ENCODE results near the gene MTHFD1L. TPM values are rescaled to one million over a fixed set of nuclear protein-coding genes. Genes with fewer than 3 reads are reported as not detected.
"Not testable (repeated sequence)": the region's sequence is repeated elsewhere in the genome, so short reads cannot be mapped to it uniquely, and the experiment has no call there.

Gene MTHFD1L
- total RNA-seq, 2 donors from 2014 or later: 13.0 to 19.1 TPM

- TF ChIP-seq, protein P1, sequence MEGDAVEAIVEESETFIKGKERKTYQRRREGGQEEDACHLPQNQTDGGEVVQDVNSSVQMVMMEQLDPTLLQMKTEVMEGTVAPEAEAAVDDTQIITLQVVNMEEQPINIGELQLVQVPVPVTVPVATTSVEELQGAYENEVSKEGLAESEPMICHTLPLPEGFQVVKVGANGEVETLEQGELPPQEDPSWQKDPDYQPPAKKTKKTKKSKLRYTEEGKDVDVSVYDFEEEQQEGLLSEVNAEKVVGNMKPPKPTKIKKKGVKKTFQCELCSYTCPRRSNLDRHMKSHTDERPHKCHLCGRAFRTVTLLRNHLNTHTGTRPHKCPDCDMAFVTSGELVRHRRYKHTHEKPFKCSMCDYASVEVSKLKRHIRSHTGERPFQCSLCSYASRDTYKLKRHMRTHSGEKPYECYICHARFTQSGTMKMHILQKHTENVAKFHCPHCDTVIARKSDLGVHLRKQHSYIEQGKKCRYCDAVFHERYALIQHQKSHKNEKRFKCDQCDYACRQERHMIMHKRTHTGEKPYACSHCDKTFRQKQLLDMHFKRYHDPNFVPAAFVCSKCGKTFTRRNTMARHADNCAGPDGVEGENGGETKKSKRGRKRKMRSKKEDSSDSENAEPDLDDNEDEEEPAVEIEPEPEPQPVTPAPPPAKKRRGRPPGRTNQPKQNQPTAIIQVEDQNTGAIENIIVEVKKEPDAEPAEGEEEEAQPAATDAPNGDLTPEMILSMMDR (IDR thresholded peaks at IDR 0.05): no peak
- no peak for TF ChIP-seq POLR2A (IDR thresholded peaks at IDR 0.05)
- no peak for DNase-seq
- intact Hi-C loops (cut with DNase I): no loop called here
These were observed 253.1 kb downstream of the MTHFD1L start for GRCh38 chr6:151118461-151119123.

GRCh38 chr6:151119823-151120524 is 254.5 kb downstream of the MTHFD1L start:
- Histone ChIP-seq H3K4me3 (no peak overlapping the region), H3K27ac (no peak overlapping the region), H3K4me1 (no peaks in the 10 kb centered on the region), H3K27me3 (no peaks in the 10 kb centered on the region), H3K36me3 (replicated peaks in 1 of 2; ENCODE audit: insufficient read depth in 1 of 2, low read depth in 2 of 2) (no peaks in the 10 kb centered on the region), H3K9me3 (no peaks in the 10 kb centered on the region)
- DNase-seq: no peak
- ATAC-seq: no peak
- WGBS, 2 donors: 84 to 91% methylated on average over 11 of the region's 11 CpGs
- no peak for TF ChIP-seq POLR2A (IDR thresholded peaks at IDR 0.05)
- TF ChIP-seq, protein P1 (IDR thresholded peaks at IDR 0.05): no peak
- intact Hi-C loops (cut with DNase I): no loop called here

More at GRCh38 chr6:151118461-151119123, 253.1 kb downstream of the MTHFD1L start:
- WGBS, 2 donors: 73 to 78% methylated on average over 8 of the region's 8 CpGs
- no peaks in the 10 kb centered on the region for H3K4me1 ChIP-seq
- H3K27ac ChIP-seq: no peak overlapping the region
- H3K4me3 ChIP-seq: no peak overlapping the region
- H3K9me3 ChIP-seq: no peaks in the 10 kb centered on the region
- no peak for ATAC-seq
- no peaks in the 10 kb centered on the region for H3K36me3 ChIP-seq (replicated peaks in 1 of 2; ENCODE audit: insufficient read depth in 1 of 2, low read depth in 2 of 2)
- H3K27me3 ChIP-seq: no peaks in the 10 kb centered on the region

- DNase-seq (peak in 3 of 4 donors; percentile 24 to 39 (median 32)), ATAC-seq (no peak)
- Histone ChIP-seq H3K36me3 (replicated peaks in 1 of 2; ENCODE audit: insufficient read depth in 1 of 2, low read depth in 2 of 2) (no peaks in the 10 kb centered on the region), H3K27ac (no peak overlapping the region), H3K9me3 (no peaks in the 10 kb centered on the region), H3K27me3 (no peaks in the 10 kb centered on the region), H3K4me1 (no peaks in the 10 kb centered on the region), H3K4me3 (no peak overlapping the region)
- intact Hi-C loops (cut with DNase I): no loop called here
- WGBS, 2 donors: 90 to 92% methylated on average over 1 of the region's 1 CpG
- no peak for TF ChIP-seq POLR2A (IDR thresholded peaks at IDR 0.05)
- TF ChIP-seq, protein P1 (IDR thresholded peaks at IDR 0.05): no peak
These were observed 256.4 kb downstream of the MTHFD1L start for GRCh38 chr6:151121900-151122299.

GRCh38 chr6:151123641-151124040 is 258.1 kb downstream of the MTHFD1L start:
- H3K9me3 ChIP-seq; H3K27ac ChIP-seq; H3K4me3 ChIP-seq; ATAC-seq; H3K27me3 ChIP-seq; DNase-seq; H3K4me1 ChIP-seq; H3K36me3 ChIP-seq (replicated peaks in 1 of 2; ENCODE audit: insufficient read depth in 1 of 2, low read depth in 2 of 2); intact Hi-C loops (cut with DNase I): not testable (repeated sequence)
- 95 to 98% methylated on average over 8 of the region's 8 CpGs for WGBS, 2 donors

DNA sequence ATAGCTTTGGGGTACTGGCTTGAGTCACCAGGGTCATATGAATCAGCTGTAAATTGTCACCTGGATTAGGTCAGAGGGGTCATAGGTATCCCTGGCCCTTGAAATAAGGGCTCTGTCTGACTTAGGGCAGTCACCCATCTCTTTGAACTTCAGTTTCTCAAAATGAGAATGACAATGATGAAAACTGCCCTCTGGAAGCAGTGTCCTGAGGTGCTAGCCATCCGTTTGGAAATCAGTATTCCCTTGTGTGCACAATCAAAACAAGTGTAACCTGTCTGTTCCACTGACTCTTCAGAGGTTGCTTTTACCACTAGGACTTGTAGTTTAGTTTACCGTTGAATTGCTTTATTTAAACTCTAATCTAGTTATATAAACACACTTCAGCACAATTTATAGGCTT is 259.7 kb downstream of the MTHFD1L start:
- intact Hi-C loops (cut with DNase I); ATAC-seq; H3K36me3 ChIP-seq (replicated peaks in 1 of 2; ENCODE audit: insufficient read depth in 1 of 2, low read depth in 2 of 2); H3K4me3 ChIP-seq; H3K9me3 ChIP-seq; H3K27me3 ChIP-seq; DNase-seq; H3K4me1 ChIP-seq; H3K27ac ChIP-seq: not testable (repeated sequence)
- 19 to 23% methylated on average over 2 of the region's 2 CpGs for WGBS, 2 donors

DNA sequence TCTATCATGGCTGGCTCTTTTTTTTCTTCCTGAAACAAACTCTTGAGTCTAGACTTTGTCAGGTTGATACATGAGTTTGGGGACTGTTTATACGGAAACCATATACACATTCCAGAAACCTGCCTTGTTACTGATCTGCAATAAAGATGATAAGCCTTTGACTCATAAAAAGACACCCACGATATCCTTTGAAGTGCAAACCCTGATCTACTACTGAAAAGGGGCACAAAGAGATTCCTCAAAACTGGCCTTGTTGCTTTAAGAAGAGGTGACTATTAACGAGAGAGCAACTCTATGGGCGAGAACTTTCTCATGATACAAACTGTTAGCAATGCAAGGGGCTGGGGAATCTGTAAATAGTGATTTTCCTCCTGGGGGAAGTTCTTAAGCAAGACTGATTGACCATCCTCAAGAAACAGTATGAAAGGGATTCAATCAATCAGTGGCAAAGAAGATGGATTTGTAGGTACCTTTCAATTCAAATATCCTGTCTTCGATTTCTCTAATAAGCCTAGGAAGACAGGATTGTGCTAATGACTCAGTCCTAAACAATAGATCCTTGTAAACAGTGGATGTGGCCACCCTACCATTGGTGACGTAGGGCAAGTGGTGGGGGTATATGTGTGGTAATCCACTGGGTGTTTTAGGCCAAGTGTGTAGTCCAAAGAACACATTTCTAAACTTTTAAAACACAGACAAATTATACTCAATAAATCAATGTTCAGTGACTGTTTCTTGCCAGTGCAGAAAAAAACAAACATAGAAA is 260.3 kb downstream of the MTHFD1L start:
- peak; percentile 56 for ATAC-seq
- DNase-seq: peak in 1 of 4 donors; percentile 14
- 36 to 41% methylated on average over 6 of the region's 6 CpGs for WGBS, 2 donors

GRCh38 chr6:151126417-151126724 is 260.9 kb downstream of the MTHFD1L start:
- H3K9me3 ChIP-seq; ATAC-seq; H3K4me3 ChIP-seq; intact Hi-C loops (cut with DNase I); H3K4me1 ChIP-seq; DNase-seq; H3K36me3 ChIP-seq (replicated peaks in 1 of 2; ENCODE audit: insufficient read depth in 1 of 2, low read depth in 2 of 2); H3K27me3 ChIP-seq: not testable (repeated sequence)
- peak overlapping the region in 1 of 4 donors; percentile 6 for H3K27ac ChIP-seq
- WGBS, 2 donors: 50 to 60% methylated on average over 4 of the region's 4 CpGs

More for the DNA sequence above, 260.3 kb downstream of the MTHFD1L start:
- H3K36me3 ChIP-seq (replicated peaks in 1 of 2; ENCODE audit: insufficient read depth in 1 of 2, low read depth in 2 of 2); H3K27me3 ChIP-seq; H3K4me1 ChIP-seq; H3K4me3 ChIP-seq; intact Hi-C loops (cut with DNase I); H3K9me3 ChIP-seq: not testable (repeated sequence)
- H3K27ac ChIP-seq: peak overlapping the region in 1 of 4 donors; percentile 6

DNA sequence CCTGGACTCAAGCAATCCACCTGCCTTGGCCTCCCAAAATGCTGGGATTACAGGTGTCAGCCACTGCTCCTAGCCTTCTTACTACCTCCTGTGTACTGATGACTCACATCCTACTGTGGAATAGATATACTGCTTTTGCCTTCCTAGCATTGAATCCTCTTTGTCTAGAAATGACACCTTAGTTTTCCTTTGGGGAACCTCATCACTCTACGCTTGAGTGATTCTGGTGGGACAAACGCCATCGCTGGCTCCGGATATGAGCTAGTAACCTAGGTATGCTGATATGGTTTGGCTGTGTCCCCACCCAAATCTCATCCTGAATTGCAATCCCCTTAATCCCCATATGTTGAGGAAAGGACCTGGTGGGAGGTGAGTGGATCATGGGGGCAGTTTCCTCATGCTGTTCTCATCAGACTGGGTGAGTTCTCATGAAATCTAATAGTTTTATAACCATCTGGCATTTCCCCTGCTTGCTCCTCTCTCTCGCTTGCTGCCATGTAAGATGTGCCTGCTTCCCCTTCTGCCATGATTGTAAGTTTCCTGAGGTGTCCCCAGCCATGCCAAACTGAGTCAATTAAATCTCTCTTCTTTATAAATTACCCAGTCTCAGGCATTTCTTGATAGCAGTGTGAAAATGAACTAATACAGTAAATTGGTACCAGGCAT is 261.8 kb downstream of the MTHFD1L start:
- H3K27ac ChIP-seq; ATAC-seq; H3K9me3 ChIP-seq; H3K36me3 ChIP-seq (replicated peaks in 1 of 2; ENCODE audit: insufficient read depth in 1 of 2, low read depth in 2 of 2); H3K4me3 ChIP-seq; H3K27me3 ChIP-seq; intact Hi-C loops (cut with DNase I); DNase-seq; H3K4me1 ChIP-seq: not testable (repeated sequence)
- 90 to 93% methylated on average over 5 of the region's 5 CpGs for WGBS, 2 donors

All from body of pancreas (tissue), 4 donors.